Neural crest cell (in vitro differentiated cells): ENCODE measurements around the gene SLIT3. TPM values are rescaled to one million over a fixed set of nuclear protein-coding genes. Genes with fewer than 3 reads are reported as not detected.

ENCODE experiments used
- DNase-seq: peaks from one replicate; pipeline ENCODE4 v3.0.0; 2021; ENCODE audit warnings: low read depth, mixed read lengths, low spot score
- H3K27ac Mint-ChIP-seq: one replicate; pipeline ENCODE4 v1.8.0; 2021; ENCODE audit warnings: mild to moderate bottlenecking, mixed read lengths; ENCODE audit not compliant: unreplicated experiment
- H3K27me3 Mint-ChIP-seq: 2 replicates; pipeline ENCODE4 v1.8.0; 2021; ENCODE audit warnings: low read depth, mild to moderate bottlenecking, mixed read lengths
- H3K36me3 Mint-ChIP-seq: 2 replicates; pipeline ENCODE4 v1.8.0; 2021; ENCODE audit warnings: low read depth, mild to moderate bottlenecking, mixed read lengths
- H3K4me1 Mint-ChIP-seq: 2 replicates; pipeline ENCODE4 v1.8.0; 2021; ENCODE audit warnings: mixed read lengths
- H3K4me3 Mint-ChIP-seq: one replicate; pipeline ENCODE4 v1.8.0; 2021; ENCODE audit warnings: mild to moderate bottlenecking, mixed read lengths
- H3K9me3 Mint-ChIP-seq: 2 replicates; pipeline ENCODE4 v1.8.0; 2021; ENCODE audit warnings: mixed read lengths
- total RNA-seq: library from RNA; stranded (reverse); gene quantifications from 2 replicates; pipeline ENCODE4 v1.2.1, GENCODE V29; 2021
- TF ChIP-seq, protein P1 (sequence below): fragments of 200-600 bp; sonication (generic); conservative IDR thresholded peaks from 2 replicates; pipeline ENCODE4 v1.5.0; 2021; ENCODE audit warnings: antibody characterized with exemption, mild to moderate bottlenecking

SLIT3 gene
- total RNA-seq, 1 donor from 2014 or later, result 13.3 TPM

DNA sequence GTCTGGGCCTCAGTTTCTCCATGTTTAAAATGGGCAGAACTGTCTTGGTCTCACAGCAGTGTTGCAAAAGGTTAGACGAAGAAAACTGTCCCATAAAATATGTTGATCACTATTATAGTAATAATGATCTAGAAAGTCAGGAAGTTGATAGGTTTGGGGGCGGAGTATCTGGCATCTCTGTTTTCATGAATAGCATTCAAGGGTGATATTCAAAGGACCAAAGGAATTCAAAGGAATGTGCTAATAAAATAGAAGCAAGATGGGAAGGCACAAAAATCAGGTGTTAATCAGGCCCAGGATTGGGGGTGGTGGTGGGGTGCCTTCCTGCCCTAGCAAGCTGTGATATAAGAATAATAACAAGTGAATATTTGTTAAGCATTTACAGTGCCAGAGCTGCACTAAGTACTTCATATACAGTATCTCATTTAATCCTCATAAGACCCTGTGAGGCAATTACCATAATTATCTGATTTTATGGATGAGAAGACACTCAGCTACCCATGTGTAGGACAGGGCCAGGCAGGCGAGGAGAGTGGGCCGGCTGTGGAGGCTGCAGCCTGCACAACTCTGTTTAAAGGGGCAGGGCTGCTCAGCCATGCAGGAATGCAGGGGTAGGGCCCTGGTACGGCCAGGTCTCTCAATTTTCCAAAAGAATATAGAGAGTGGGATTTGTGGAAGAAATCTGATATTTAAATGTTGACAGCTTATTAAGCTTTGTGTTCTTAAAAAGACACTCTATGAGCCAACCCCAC lies 579.8 kb downstream of the SLIT3 start:
- Mint-ChIP-seq H3K4me1 (no peaks in the 10 kb centered on the region), H3K4me3 (no peak overlapping the region), H3K27me3 (no peaks in the 10 kb centered on the region), H3K27ac (no peak overlapping the region), H3K9me3 (peaks cover 3% of the 10 kb centered on the region), H3K36me3 (no peaks in the 10 kb centered on the region)
- TF ChIP-seq, protein P1, sequence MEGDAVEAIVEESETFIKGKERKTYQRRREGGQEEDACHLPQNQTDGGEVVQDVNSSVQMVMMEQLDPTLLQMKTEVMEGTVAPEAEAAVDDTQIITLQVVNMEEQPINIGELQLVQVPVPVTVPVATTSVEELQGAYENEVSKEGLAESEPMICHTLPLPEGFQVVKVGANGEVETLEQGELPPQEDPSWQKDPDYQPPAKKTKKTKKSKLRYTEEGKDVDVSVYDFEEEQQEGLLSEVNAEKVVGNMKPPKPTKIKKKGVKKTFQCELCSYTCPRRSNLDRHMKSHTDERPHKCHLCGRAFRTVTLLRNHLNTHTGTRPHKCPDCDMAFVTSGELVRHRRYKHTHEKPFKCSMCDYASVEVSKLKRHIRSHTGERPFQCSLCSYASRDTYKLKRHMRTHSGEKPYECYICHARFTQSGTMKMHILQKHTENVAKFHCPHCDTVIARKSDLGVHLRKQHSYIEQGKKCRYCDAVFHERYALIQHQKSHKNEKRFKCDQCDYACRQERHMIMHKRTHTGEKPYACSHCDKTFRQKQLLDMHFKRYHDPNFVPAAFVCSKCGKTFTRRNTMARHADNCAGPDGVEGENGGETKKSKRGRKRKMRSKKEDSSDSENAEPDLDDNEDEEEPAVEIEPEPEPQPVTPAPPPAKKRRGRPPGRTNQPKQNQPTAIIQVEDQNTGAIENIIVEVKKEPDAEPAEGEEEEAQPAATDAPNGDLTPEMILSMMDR, result no peak
- DNase-seq, result no peak

DNA sequence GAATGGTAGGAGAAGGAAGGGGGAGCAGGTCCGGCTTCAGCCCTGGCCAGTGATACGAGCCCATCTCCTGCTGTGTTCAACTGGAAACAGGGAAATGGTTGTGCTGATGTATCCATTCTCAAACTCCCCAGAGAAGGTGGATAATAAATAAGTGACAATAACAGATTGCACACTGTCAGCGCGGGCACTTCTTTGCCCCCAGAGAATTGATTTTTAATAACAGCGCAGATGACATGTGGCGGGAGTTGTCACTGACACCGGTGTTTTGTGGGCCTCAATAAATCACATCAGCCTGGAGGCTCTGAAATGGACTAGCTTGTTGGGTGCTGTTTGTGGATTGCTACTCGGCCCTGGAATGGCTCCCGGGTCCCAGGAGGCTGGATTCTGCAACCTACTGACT lies 580.4 kb downstream of the SLIT3 start:
- DNase-seq, result no peak
- Mint-ChIP-seq H3K27me3 (no peaks in the 10 kb centered on the region), H3K4me1 (no peaks in the 10 kb centered on the region), H3K4me3 (no peak overlapping the region), H3K27ac (no peak overlapping the region), H3K9me3 (no peaks in the 10 kb centered on the region), H3K36me3 (no peaks in the 10 kb centered on the region)
- TF ChIP-seq, protein P1, result no peak

DNA sequence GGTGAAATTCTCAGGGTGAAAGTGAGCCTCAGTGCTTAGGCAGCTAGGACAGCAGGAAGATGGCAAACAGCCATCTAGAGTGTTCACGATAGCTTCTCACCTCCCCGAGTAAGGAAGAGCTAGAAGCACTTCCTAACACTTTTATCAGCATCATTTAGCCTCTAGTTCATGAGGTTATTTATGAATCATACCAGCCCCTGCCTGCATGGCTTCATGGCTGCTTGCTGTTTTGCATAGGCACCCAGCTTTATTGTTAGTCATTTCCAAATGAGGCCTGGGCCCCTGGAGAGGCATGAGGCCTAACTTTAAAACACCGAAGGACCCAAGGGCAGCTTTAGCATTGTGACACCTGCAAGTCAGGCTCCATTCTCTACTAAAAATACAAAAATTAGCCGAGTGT lies 586.9 kb downstream of the SLIT3 start:
- no peak overlapping the region for H3K4me3 Mint-ChIP-seq

DNA sequence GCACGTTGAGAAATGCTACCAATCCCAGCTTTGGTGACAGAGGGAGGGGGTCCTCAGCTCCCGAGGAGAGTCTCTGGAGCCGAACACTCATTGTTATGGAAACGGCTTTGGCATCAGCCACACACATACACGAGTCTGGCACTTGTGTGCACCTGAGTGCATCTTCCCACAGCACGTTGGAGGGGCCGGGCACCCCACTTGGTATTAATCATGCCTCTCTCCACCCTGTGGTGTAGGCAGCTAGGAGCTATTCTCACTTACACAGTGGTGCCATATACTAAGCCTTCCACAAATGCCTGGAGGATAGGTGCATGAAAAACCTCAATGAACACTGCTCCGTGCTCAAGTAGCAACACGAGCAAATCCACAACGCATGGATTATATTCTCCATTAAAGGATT lies 587.9 kb downstream of the SLIT3 start:
- Mint-ChIP-seq H3K36me3 (no peaks in the 10 kb centered on the region), H3K27me3 (no peaks in the 10 kb centered on the region), H3K27ac (no peak overlapping the region), H3K4me3 (no peak overlapping the region), H3K4me1 (peaks cover 14% of the 10 kb centered on the region), H3K9me3 (no peaks in the 10 kb centered on the region)
- no peak for DNase-seq
- TF ChIP-seq, protein P1, result no peak

More for the DNA sequence above, 586.9 kb downstream of the SLIT3 start:
- TF ChIP-seq, protein P1, result no peak
- H3K36me3 Mint-ChIP-seq, result no peaks in the 10 kb centered on the region
- DNase-seq, result no peak
- peaks cover 9% of the 10 kb centered on the region for H3K4me1 Mint-ChIP-seq
- H3K9me3 Mint-ChIP-seq, result no peaks in the 10 kb centered on the region
- no peak overlapping the region for H3K27ac Mint-ChIP-seq
- no peaks in the 10 kb centered on the region for H3K27me3 Mint-ChIP-seq

DNA sequence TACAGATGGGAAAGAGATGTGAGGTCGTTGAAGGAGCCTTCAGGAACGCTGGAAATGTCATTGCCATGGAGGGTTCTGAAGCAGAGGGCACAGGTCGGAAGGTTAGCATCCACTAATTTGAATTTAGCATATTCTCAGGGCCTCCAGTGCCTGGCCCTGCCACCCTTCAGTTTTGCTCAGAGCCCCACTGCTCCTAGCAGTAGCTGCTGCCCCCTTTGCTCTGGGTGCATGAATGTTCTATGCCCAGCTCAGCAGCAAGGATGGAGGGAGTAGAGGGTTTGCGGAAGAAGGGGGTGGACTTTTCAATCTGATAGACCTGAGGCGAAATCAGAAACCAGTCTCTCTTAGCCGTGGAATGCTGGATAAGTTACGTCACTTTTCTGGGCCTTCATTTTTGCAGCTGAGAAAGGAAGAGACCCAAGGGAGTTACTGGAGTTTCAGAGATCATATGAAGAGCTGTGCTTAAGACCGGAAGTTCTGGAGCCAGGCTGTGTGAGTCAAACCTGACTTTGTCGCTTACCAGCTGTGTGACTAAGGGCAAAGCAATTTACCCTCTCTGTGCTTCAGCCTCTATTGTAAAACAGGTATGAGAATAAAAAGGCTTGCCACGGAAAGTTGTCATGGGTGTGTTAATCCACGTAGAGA lies 588.5 kb downstream of the SLIT3 start:
- Mint-ChIP-seq H3K9me3 (no peaks in the 10 kb centered on the region), H3K27me3 (no peaks in the 10 kb centered on the region), H3K36me3 (no peaks in the 10 kb centered on the region), H3K4me1 (peaks cover 14% of the 10 kb centered on the region), H3K4me3 (no peak overlapping the region), H3K27ac (no peak overlapping the region)
- DNase-seq, result no peak
- TF ChIP-seq, protein P1, result no peak
